Ishikawa (cell line): ENCODE measurements around the gene EIF1AX.

ENCODE experiments used
- CEBPB ChIP-seq: IDR thresholded peaks from 2 replicates; pipeline ENCODE4 v1.6.1; 2012
- EP300 ChIP-seq: IDR thresholded peaks from 2 replicates; pipeline ENCODE4 v1.6.1; 2012; ENCODE audit warnings: borderline replicate concordance
- NFIC ChIP-seq: IDR thresholded peaks from 2 replicates; pipeline ENCODE4 v1.6.1; 2012
- TCF12 ChIP-seq: IDR thresholded peaks from 2 replicates; pipeline ENCODE4 v1.6.1; 2012; ENCODE audit warnings: low read depth

DNA sequence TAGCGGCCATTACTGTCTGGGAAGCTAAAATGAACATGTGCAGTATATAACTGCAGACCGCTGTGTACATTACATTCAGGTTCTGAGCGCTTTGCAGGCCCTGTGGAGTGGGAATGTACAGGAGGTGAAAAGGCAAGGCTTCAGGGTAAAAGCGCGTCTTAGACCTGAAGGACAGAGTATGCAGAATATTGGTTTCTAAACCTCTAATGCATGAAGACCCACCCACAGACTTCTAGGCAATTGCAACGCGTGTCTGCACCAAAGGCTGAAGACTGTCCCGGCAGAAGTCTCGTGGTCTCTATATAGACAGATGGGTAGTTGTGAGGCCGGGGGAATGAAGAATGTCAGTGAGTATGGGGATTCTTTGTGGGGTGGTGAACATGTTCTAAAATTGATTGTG, 30.4 kb downstream of the EIF1AX start:
- TF ChIP-seq TCF12: no peak
- TF ChIP-seq NFIC: no peak
- TF ChIP-seq CEBPB: no peak
- TF ChIP-seq EP300: no peak
